NCI-H524 (cell line): ENCODE data around the gene LHFPL2.
"Not testable (repeated sequence)": the region's sequence is repeated elsewhere in the genome, so short reads cannot be mapped to it uniquely, and the experiment has no call there.

Experiments
- DNase-seq, 2 experiments: peaks; one replicate each; lab custom pipeline; 2025; lab: John Stamatoyannopoulos, UW

The LHFPL2 gene

GRCh38 chr5:78467752-78468357, 180.7 kb downstream of the LHFPL2 start:
- DNase-seq: peak; percentile 5 to 62

DNA sequence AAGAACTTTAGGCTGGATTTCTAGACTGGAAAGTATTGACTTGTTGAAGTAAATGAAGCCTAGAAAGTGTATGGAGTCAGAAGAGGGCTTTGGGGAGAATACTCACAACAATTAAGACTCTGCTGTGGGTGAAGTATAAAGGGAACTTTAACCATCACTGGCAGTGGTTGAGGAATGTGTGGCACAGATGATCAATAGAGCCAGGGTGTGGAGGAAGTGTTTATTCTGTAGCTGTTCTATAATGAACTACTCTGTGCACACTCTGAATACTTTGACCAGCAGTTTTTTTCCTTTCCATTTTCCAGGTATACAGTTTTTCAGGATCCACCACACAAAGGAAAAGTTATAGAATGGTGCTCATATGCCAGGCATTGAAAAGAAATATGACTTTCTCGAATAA, 181.4 kb downstream of the LHFPL2 start:
- no peak for DNase-seq

DNA sequence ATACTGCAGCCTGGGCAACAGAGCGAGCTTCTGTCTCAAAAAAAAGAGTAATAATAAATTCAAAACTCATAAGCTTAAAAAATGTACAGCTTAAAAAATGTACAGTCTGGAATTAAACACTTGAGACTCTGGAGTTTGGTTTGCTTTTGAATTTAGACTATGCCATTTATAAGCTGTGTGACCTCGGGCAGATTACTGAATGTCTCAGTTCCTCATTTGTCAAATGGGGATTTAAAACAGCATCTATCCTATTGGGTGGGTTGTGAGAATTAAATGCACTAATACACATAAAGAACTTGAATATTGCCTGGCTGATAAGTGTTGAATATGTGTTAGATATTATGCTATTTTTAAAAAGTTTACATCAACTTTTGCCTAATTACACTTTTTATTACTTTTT, 189.7 kb downstream of the LHFPL2 start:
- DNase-seq: no peak

DNA sequence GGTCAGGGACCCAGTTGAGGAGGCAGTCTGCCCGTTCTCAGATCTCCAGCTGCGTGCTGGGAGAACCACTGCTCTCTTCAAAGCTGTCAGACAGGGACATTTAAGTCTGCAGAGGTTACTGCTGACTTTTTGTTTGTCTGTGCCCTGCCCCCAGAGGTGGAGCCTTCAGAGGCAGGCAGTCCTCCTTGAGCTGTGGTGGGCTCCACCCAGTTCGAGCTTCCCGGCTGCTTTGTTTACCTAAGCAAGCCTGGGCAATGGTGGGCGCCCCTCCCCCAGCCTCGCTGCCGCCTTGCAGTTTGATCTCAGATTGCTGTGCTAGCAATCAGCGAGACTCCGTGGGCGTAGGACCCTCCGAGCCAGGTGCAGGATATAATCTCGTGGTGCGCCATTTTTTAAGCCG, 191.1 kb downstream of the LHFPL2 start:
- not testable (repeated sequence) for DNase-seq

GRCh38 chr5:78449103-78449502, 199.5 kb downstream of the LHFPL2 start:
- DNase-seq: no peak

- no peak for DNase-seq
These were observed 200.7 kb downstream of the LHFPL2 start for GRCh38 chr5:78447775-78448424.
